PC-9 (cell line): ENCODE data around the gene SLC2A2. TPM values are rescaled to one million over a fixed set of nuclear protein-coding genes. Genes with fewer than 3 reads are reported as not detected.
A peak's percentile ranks its signal among the peaks of the same experiment; 100 is the strongest.

Experiments
- BruUV-seq: library from RNA; stranded (reverse); fragments of 400-500 nt; replicated peaks from 2 replicates; lab custom pipeline; 2021; lab: Mats Ljungman, UMichigan
- CTCF ChIA-PET: fragments of 300-600 bp; sonication (Branson Sonifier 250); formaldehyde crosslinking; loops from one replicate; lab custom pipeline; 2022; ENCODE audit warnings: antibody characterized with exemption; lab: Charles Lee
- POLR2A ChIA-PET: fragments of 300-600 bp; sonication (Branson Sonifier 250); formaldehyde crosslinking; loops from one replicate; lab custom pipeline; 2022; ENCODE audit warnings: antibody characterized with exemption; ENCODE audit not compliant: unreplicated experiment; lab: Charles Lee
- DNase-seq, 2 experiments: peaks; one replicate each; pipeline versions ENCODE4 v3.0.0 to v3.0.0-alpha.2; 2015 to 2022; ENCODE audit warnings: mixed read lengths in 1 of 2
- H2AFZ ChIP-seq: fragments of 200-600 bp; sonication (generic); 2 replicates; pipeline ENCODE4 v1.8.1; 2017; ENCODE audit warnings: antibody characterized with exemption
- H3F3A ChIP-seq: fragments of 200-600 bp; sonication (generic); 2 replicates; pipeline ENCODE4 v1.8.1; 2017; ENCODE audit warnings: antibody characterized with exemption, mild to moderate bottlenecking, low read depth; ENCODE audit not compliant: insufficient read depth
- H3K27ac ChIP-seq: fragments of 200-600 bp; sonication (generic); 2 replicates; pipeline ENCODE4 v1.6.1; 2016; ENCODE audit warnings: mixed run types
- H3K27me3 ChIP-seq: fragments of 200-600 bp; sonication (generic); 2 replicates; pipeline ENCODE4 v1.6.1; 2016; ENCODE audit warnings: low read depth, mixed run types; ENCODE audit not compliant: insufficient read depth
- H3K36me3 ChIP-seq: fragments of 200-600 bp; sonication (generic); 2 replicates; pipeline ENCODE4 v1.6.1; 2016; ENCODE audit warnings: low read depth, mixed run types
- H3K4me1 ChIP-seq: fragments of 200-600 bp; sonication (generic); replicated peaks from 2 replicates; pipeline ENCODE4 v1.6.1; 2016; ENCODE audit warnings: mixed run types; ENCODE audit not compliant: insufficient read depth
- H3K4me2 ChIP-seq: fragments of 200-600 bp; sonication (generic); 2 replicates; pipeline ENCODE4 v1.6.1; 2017; ENCODE audit warnings: mixed run types
- H3K4me3 ChIP-seq: fragments of 200-600 bp; sonication (generic); 2 replicates; pipeline ENCODE4 v1.6.1; 2016; ENCODE audit warnings: mixed run types
- H3K79me2 ChIP-seq: fragments of 200-600 bp; sonication (generic); 2 replicates; pipeline ENCODE4 v1.6.1; 2017; ENCODE audit warnings: low read depth, mixed run types
- H3K9me2 ChIP-seq: fragments of 200-600 bp; sonication (generic); 2 replicates; pipeline ENCODE4 v1.8.1; 2017; ENCODE audit warnings: mild to moderate bottlenecking; ENCODE audit not compliant: insufficient read depth
- H3K9me3 ChIP-seq: fragments of 200-600 bp; sonication (generic); 2 replicates; pipeline ENCODE4 v1.8.1; 2016; ENCODE audit warnings: low read depth; ENCODE audit not compliant: insufficient read depth
- H4K20me1 ChIP-seq: fragments of 200-600 bp; sonication (generic); 2 replicates; pipeline ENCODE4 v1.8.1; 2017; ENCODE audit not compliant: insufficient read depth
- CTCF ChIP-seq: fragments of 200-600 bp; sonication (generic); conservative IDR thresholded peaks from 2 replicates; pipeline ENCODE4 v1.6.1; 2017; ENCODE audit warnings: mixed run types, antibody characterized with exemption, mild to moderate bottlenecking, moderate library complexity
- EZH2 ChIP-seq: fragments of 200-600 bp; sonication (generic); IDR thresholded peaks from 2 replicates; pipeline ENCODE4 v1.8.0; 2017; ENCODE audit warnings: antibody characterized with exemption, low read depth
- intact Hi-C: fragments of 100-400 bp; cut with micrococcal nuclease; formaldehyde crosslinking; loops from one replicate; pipeline ENCODE4 v1.10.0; 2022; ENCODE audit not compliant: unreplicated experiment
- total RNA-seq: library from RNA; stranded (reverse); gene quantifications from 2 replicates; pipeline ENCODE4 v1.2.3, GENCODE V29; 2021

Gene SLC2A2
- total RNA-seq, 1 experiment from 2014 or later, result not detected

- Histone ChIP-seq H3F3A (no peaks in the 10 kb centered on the region), H3K9me3 (no peaks in the 10 kb centered on the region), H3K4me1 (no peaks in the 10 kb centered on the region), H3K27ac (no peak overlapping the region), H3K79me2 (no peaks in the 10 kb centered on the region), H3K36me3 (no peaks in the 10 kb centered on the region), H3K9me2 (peaks cover 6% of the 10 kb centered on the region; the same call in 1 of the 2 replicates), H3K27me3 (no peaks in the 10 kb centered on the region), H3K4me3 (no peak overlapping the region), H3K4me2 (no peak overlapping the region), H4K20me1 (no peaks in the 10 kb centered on the region), H2AFZ (no peak overlapping the region)
- no TSS peak for BruUV-seq
- intact Hi-C loops, result no loop called here
- no peak for TF ChIP-seq CTCF
- no peak for TF ChIP-seq EZH2
- POLR2A ChIA-PET, result no interaction called here
- CTCF ChIA-PET, result interaction anchor here (0.5 kb wide), 1 partner anchor 104 kb away, joined by 3 read pairs; no protein-coding TSS in a partner anchor
- DNase-seq, result peak in 1 of 2 experiments; percentile 29
These were observed 72.8 kb downstream of the SLC2A2 start for GRCh38 chr3:170953736-170954135.

- H3K4me2 ChIP-seq, result no peak overlapping the region
- ChIA-PET POLR2A (no interaction called here), CTCF (interaction anchor here (0.5 kb wide), 1 partner anchor 104 kb away, joined by 3 read pairs; no protein-coding TSS in a partner anchor)
- no peaks in the 10 kb centered on the region for H3K4me1 ChIP-seq
- intact Hi-C loops, result no loop called here
- H2AFZ ChIP-seq, result no peak overlapping the region
- peaks cover 6% of the 10 kb centered on the region; the same call in 1 of the 2 replicates for H3K9me2 ChIP-seq
- no peaks in the 10 kb centered on the region for H3K79me2 ChIP-seq
- no TSS peak for BruUV-seq
- no peaks in the 10 kb centered on the region for H3F3A ChIP-seq
- no peaks in the 10 kb centered on the region for H3K9me3 ChIP-seq
- no peak overlapping the region for H3K27ac ChIP-seq
- no peaks in the 10 kb centered on the region for H3K36me3 ChIP-seq
- H3K27me3 ChIP-seq, result no peaks in the 10 kb centered on the region
- no peak overlapping the region for H3K4me3 ChIP-seq
- H4K20me1 ChIP-seq, result no peaks in the 10 kb centered on the region
- DNase-seq, result no peak
- TF ChIP-seq EZH2 (no peak), CTCF (no peak)
These were observed 73.3 kb downstream of the SLC2A2 start for GRCh38 chr3:170953229-170953628.

GRCh38 chr3:170949211-170949610, 77.3 kb downstream of the SLC2A2 start:
- Histone ChIP-seq H3K79me2 (no peaks in the 10 kb centered on the region), H3K4me1 (no peaks in the 10 kb centered on the region), H4K20me1 (no peaks in the 10 kb centered on the region), H3F3A (no peaks in the 10 kb centered on the region), H3K9me2 (no peaks in the 10 kb centered on the region), H3K4me3 (no peak overlapping the region), H3K9me3 (no peaks in the 10 kb centered on the region), H2AFZ (no peak overlapping the region), H3K27ac (no peak overlapping the region), H3K36me3 (no peaks in the 10 kb centered on the region), H3K27me3 (no peaks in the 10 kb centered on the region), H3K4me2 (no peak overlapping the region)
- no peak for DNase-seq
- intact Hi-C loops, result no loop called here
- TF ChIP-seq EZH2 (no peak), CTCF (no peak)
- CTCF ChIA-PET, result no interaction called here
- BruUV-seq, result no TSS peak
- POLR2A ChIA-PET, result no interaction called here
